ENCODE results near the gene UTP18.
"Not testable (repeated sequence)": the region's sequence is repeated elsewhere in the genome, so short reads cannot be mapped to it uniquely, and the experiment has no call there.

UTP18 gene

DNA sequence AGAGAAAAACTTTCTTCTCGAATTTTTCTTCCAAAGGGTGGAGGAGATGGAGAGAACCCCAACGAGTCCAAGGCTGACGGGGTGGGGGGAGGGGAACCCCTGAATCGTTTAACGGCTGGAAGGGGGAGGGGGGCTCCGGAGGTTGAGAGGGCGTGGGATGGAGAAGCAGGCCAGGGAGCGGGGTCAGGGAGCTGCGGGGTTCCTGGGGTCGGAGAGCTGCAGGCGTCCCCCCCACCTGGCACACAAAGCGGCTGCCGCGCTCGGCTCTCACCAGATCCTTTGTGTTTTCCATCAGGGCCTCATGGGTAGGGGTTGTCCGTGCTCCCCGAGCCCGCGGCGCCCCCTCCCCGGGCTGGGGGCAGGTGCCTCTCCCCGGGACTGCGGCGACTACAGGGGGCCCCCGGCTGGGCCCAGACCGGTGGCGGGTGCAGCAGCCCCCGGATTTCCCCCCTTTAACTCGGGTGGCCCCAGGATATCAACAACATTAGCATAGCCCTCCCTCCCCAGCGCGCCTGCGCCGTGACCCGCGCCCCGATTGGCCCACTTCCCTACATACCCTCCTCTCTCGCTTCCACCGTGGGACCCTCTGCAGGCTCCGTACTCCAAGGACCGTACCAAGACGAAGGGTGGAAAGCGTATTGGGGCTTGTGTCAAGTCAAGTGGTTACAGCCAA is 646 bp upstream of the UTP18 start, which contains the start of gene MBTD1:
Gene MBTD1 (minus strand): TSS at position 486 of the 673 bp plus-strand sequence. CDS start 34,888 bp downstream, outside the sequence.
- DNase-seq = peak; percentile 87

DNA sequence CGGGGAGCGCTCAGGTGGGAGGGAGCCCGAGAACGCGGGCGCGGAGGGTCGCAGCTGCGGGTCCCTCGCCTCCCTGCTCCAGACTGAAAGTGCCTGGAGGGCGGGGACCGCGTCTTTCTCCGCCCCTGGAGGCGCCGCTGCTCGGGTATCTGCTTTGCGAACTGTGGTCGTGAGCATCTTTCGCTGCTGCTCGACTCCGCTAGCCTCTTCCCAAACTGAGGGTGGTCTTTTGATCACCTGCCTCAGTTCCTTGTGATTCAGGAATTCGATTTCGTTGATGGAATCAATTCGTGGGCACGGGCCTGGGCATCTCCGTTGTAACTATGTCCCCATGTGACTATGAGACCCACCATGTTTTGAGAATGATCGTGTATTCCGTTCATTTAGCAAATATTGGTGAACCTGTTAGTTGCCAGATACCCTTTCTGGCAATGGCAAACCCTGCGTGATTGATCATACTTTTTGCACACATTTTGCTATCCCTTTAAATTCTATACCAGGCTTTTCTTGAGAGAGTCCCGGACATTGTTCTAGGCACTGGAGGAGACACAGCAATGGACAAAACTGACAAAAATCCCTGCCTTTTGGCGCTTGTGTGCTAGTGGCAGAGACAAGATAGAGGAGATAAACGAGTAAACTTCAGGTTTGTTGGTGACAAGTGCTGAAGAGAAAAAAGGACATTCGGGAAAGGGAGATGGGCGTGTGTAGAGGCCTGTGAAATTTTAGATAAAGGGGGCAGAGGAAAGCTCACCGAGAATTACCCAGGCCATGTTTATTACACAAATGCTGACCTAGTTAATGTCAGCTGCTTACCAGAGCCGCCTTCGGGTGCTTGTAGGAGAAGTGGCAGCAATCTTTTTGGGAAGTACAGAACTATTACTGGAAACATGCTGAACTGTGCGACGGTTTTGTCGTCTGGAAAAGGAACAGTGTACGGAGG is 948 bp downstream of the UTP18 start:
- DNase-seq = no peak

DNA sequence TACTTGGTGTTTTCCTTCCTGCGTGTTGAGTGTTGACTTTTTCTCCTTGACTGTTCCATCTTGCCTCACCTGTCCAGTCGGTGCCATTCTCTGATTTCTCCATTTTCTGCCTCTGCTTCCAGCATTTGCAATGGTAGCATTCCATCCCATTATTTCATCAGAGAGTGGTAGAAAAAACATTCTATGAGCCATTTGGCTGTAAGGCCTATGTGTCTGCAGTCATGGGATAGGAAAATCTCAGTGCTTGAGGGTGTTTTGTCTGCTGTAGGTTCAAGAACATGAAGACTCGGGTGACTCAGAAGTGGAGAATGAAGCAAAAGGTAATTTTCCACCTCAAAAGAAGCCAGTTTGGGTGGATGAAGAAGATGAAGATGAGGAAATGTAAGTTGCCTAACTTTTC is 2.7 kb downstream of the UTP18 start:
- no peak for DNase-seq

DNA sequence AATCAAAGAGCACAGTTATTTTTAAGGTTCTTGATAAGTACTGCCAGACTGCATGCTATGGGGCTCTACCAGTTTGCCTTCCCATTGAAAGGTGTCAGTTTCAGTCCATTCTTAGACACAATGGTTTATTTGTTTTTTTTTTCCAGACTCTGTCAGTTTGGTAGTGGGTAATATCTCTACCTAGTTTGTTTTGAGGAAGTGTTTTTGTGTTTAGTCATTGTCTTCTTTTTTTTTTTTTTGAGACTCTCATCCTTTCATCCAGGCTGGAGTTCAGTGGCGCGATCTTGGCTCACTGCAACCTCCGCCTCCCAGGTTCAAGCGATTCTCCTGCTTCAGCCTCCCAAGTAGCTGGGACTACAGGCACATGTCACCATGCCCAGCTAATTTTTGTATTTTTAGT is 4.1 kb downstream of the UTP18 start:
- not testable (repeated sequence) for DNase-seq

DNA sequence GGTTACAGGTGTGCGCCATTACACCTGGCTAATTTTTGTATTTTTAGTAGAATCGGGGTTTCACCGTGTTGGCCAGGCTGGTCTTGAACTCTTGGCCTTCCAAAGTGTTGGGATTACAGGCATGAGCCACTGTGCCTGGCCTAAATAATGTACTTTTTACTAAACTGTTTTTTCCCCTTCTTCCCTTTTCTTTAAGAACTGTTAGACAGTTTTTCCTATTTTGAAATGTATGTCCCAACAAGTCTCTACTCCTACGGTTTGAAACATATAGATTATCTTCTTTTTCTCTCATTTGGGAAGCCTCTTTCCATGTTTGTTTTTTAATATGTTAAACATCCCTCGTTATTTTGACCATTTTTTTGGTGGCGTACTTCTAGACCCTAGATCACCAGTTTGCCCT is 9.6 kb downstream of the UTP18 start:
- no peak for DNase-seq

DNA sequence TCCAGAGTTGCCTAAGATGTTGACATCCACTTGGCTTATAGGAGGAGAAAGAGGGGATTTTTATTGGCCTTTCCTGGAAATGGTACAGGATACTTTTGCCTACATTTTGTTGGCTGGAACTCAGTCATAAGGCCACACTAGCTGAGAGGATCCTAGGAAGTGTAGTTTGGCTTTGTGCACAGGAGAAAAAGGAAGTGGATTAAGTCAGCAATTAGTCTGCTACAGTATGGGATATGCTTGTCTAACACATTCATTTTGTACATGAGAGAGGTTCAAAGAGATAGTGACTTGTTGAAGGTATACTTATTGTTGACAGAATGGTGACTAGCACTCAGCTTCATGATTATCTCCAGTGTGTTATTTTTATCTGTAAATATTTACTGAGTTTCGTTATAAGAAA is 10.3 kb downstream of the UTP18 start:
- no peak for DNase-seq

DNA sequence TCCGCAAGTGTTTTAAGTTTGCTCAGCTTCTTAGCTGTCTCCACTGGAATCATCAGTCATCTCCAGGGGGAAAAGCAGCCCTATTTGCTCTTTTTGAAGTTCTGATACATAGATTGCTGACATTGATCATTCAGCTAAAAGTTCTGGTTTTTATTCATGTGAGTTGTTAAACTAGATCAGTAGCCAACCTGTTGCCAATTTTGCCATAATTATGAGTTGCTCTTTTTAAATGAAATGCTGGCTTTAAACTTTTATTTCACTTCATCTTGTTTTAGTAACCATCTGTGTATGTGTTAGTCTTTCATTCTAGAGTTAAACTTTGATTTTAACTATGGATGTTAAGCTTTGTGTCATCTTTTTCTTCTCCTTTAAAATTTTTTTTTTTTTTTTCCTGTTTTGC is 12.5 kb downstream of the UTP18 start:
- no peak for DNase-seq

DNA sequence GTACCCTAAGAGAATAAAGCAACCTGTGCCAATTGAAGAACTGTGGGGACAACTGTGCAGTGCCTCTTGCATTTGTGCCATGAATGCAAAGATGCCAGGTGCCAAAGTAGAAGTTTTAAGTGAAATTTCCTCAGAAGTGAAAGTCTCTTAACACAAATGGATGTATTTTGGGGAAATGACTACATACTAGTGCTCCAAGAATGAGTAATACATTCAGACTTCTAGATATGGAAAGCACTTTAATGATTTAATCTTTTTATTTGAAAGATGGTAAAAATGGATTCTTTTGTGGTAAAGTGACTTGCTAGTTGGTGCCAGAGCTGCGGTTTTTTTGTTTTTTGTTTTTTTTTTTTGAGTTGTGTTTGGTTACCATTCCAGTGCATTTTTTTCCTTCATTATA is 15.0 kb downstream of the UTP18 start:
- no peak for DNase-seq

DNA sequence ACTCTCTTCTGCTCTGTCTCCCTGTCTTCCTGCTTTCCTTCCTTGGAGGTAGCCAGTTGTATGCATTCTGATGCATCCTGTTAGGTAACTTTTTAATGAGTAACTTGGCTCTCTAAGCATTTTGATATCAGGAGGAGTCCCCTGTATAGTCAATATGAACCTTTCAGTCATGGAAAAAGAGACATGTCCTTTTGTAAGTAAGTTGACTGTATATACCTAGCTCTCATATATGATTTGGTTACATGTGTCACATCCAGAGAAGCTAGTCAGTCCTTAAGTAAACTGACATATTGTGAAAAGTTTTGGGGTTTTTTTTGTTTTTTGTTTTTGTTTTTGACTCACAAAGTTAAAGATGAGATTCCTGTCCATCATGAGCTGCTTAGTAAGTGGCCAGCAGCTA is 18.8 kb downstream of the UTP18 start:
- no peak for DNase-seq

DNA sequence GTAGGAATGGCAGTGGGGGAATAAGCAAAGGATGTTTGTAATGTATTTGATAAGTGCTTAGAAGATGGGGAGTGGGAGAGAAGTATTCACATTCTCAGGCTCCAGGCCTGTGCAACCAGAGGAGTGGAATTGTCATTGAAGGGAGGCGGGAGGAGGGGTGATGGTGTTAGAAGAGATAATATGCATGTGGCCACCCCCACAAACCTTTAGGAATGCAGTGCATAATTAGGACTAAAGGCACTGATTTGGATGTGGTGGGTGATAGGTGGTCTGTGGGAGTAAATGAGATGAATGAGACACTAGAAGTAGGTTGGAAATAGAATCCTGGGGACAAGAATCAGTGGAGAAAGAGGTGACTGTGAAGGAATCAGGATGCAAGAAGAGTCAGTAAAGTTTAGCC is 27.1 kb downstream of the UTP18 start:
- no peak for DNase-seq

DNA sequence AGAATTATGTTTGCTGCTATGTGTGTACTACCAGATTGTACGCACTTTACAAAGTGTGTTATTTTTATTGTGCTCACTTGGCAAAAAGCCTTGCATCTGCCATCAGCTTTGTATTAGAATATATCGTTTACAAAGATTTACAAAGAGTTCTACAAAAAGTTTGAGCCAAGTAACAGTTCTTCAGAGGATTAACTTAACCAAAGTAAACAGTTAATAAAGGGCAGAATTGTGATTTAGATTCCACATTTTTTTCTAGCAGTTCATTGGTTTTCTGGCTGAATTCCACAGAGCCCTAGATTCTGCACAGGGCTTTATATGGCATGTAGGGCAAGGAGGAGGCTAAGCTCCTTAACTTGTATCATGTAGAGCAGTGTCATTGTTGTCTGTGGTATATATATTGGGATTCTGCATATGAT is 29.4 kb downstream of the UTP18 start:
- no peak for DNase-seq

DNA sequence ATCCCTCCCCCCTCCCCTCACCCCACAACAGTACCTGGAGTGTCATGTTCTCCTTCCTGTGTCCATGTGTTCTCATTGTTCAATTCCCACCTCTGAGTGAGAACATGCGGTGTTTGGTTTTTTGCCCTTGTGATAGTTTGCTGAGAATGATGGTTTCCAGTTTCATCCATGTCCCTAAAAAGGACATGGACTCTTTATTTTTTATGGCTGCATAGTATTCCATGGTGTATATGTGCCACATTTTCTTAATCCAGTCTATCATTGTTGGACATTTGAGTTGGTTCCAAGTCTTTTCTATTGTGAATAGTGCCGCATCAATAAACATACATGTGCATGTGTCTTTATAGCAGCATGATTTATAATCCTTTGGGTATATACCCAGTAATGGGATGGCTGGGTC is 34.0 kb downstream of the UTP18 start:
- DNase-seq = not testable (repeated sequence)

DNA sequence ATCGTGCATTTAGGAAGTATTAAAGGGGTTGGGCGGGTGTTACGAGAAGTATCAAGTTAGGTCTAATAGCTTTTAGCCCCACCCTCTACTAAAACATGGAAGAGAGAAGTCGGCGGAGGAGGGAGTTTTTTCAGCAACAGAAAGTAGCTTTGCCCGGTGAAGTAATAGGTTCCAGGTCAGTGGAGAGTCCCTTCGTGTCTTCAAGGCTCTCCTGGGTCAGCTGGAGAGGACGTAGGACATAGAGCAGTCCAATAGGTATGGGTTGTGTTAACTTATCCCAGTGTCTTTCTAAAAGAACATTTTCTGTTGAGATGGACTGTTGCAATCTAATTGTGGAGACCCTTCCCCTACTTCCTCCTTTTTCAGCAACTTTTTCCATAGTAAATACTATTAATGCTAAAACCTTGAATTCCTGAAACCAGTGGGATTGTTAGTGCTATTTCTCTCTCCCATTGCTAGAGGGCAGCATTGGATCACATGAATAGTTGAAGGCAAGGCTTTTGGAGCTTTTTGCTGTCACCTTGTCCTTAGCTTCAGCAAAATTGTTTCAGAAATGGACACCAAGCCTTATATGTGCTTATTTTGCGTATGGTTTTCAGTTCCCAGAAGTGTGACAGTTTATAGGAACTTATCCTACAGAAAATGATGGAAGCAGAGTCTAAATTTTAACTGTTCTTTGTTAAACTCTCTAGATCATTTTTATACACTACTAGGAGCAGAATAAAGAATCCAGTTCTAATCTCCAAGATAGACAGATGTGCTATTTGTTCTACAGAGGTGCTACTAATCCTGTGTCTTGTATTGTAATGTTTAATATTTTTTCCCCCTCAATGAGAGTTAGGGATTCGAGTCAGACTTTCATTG is 38.4 kb downstream of the UTP18 start:
- DNase-seq = no peak

DNA sequence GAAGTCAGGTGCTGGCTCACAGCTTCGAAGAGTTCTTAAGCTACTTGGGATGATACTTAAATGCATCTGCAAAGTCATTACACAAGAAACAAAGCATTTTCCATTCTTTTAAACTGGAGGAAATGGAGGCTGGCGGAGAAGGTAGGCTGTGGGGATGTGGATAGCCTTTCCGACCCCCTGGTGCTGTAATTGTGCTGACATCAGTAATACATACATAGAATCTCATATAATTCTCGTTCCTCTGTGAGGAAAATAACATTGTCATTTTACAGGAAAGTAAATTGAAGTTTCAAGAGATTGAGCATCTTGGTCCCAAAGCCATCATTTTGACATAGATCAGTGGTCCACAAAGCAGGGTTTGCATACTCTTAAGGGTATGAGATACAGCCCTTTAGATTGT is 39.5 kb downstream of the UTP18 start:
- no peak for DNase-seq

DNA sequence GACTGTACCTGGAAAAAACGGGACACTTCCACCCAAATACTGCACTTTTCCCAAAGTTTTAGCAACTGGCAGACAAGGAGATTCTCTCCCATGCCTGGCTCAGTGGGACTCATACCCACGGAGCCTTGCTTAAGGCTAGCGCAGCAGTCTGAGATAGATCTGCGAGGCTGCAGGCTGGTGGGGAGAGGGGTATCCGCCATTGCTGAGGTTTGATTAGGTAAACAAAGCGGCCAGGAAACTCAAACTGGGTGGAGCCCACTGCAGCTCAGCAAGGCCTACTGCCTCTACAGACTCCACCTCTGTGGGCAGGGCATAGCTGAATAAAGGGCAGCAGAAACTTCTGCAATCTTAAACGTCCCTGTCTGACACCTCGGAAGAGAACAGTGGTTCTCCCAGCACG is 44.8 kb downstream of the UTP18 start:
- no peak for DNase-seq

DNA sequence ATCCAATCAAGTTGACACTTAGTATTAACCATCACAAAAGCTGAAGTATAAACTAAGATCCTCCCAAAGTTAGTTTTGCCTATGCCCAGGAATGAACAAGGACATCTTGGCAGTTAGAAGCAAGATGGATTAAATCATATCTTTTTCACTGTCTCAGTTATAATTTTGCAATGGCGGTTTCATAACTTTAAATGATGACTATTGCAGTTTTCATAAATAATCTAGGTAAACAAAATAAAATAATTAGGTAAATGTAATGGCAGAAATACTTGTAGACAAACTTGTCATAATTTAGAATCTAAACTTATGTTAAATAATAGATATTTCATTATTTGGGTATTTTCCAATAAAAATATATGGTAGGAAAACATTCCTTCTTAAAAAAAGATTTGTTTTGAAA is 51.7 kb downstream of the UTP18 start:
- DNase-seq = not testable (repeated sequence)

DNA sequence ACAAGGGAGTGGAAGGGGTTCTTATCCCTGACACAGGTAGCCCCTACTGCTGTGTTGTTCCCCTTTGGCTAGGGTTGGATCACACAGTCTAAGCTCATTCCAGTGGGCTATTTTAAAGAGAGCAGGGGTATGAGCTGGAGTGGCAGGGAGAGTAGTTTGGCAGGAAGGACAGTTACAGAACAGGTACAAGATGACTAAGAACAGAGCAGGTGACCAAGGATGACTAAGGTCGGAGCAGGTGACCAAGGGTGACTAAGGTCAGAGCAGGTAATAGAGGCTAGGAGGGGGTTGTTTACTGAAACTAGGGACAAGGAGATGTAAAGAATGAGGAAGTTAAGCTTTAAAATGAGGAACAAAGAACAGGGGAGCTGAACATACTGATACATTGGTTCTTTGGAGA is 58.8 kb downstream of the UTP18 start:
- DNase-seq = no peak

DNA sequence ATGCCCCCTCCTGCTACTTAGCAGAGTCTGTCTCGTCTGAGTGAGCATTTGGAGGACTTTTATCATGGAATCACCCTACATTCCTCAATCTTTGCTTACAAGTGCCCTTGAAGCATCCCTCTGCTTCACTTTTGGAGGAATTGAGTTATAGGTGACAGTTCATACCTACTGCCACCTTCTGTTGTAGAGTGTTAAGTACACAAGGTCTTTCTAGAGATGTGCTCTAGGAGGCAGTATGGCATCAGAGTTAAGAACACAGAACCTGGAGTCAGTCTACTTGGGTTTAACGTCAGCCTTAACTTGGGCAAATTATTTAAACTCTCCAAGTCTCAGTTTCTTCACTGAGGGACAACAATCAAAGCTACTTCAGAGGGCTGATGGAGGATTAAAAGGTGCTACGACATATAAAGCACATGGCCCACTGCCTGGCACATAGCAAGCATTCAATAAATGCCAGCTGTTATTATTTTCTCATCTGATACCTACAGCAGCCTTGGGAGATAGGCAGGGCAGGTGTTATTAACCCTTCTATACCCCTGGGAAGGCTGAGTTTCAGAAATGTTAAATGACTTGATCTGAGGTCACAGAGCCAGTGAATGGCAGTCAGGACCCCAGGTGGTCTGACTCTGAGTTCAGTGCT is 62.2 kb downstream of the UTP18 start:
- no peak for DNase-seq

DNA sequence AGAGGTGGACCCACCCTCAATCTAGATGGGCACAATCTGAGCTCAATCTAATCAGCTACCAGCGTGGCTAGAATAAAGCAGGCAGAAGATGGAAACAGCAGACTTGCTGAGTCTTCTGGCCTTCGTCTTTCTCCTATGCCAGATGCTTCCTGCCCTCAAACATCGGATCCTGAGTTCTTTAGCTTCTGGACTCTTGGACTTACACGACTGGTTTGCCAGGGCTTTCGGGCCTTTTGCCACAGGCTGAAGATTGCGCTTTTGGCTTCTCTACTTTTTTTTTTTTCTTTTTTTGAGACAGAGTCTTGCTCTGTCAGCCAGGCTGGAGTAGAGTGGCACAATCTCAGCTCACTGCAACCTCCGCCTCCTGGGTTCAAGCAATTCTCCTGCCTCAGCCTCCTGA is 65.1 kb downstream of the UTP18 start:
- DNase-seq = no peak

DNA sequence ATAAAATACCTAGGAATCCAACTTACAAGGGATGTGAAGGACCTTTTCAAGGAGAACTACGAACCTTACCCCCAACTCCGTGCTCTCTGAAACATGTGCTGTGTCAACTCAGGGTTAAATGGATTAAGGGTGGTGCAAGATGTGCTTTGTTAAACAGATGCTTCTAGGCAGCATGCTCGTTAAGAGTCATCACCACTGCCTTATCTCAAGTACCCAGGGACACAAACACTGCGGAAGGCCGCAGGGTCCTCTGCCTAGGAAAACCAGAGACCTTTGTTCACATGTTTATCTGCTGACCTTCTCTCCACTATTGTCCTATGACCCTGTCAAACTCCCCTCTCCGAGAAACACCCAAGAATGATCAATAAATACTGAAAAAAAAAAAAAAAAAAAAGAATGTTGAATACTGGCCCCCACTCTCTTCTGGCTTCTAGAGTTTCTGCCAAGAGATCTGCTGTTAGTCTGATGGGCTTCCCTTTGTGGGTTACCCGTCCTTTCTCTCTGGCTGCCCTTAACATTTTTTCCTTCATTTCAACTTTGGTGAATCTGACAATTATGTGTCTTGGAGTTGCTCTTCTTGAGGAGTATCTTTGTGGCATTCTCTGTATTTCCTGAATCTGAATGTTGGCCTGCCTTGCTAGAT is 70.6 kb downstream of the UTP18 start:
- DNase-seq = not testable (repeated sequence)

DNA sequence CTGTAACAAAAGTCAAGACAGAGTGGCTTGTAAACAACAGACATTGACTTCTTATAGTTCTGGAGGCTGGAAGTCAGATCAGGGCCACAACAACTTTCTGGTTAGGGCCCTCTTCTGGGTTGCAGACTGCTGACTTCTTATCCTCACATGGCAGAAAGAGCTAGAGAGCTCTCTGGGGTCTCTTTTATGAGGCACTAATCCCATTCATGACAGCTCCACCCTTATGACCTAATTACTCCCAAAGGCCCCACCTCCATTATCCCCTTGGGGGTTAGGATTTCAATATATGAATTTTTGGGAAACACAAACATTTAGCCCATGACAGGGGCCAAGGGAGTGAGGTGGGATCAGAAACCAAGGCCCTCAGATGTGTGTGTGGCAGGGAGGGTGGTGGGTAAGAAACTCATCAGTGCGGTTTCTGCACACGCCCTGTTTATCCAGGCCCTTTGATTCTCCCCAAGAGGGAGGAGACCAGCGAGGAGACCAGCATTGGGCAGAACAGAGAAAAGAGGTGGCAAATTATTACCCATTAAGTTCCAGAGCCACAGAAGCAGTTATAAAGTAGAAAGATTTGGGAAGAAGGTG is 74.8 kb downstream of the UTP18 start:
- DNase-seq = no peak

Measured in activated T-cell treated with anti-CD3 and anti-CD28 coated beads for 4 hours (primary cell).